IPS-20b (cell line): ENCODE data around the gene OR1F1.
"Not testable (repeated sequence)": the region's sequence is repeated elsewhere in the genome, so short reads cannot be mapped to it uniquely, and the experiment has no call there.

Experiments
- H3K27ac ChIP-seq: one replicate; pipeline ENCODE4 v1.5.1; 2013; ENCODE audit warnings: low read length
- H3K27me3 ChIP-seq: 2 replicates; pipeline ENCODE4 v1.6.1; 2013; ENCODE audit warnings: mild to moderate bottlenecking, low read length, inconsistent platforms; ENCODE audit not compliant: insufficient read depth
- H3K36me3 ChIP-seq: 2 replicates; pipeline ENCODE4 v1.6.1; 2013; ENCODE audit warnings: low read depth, mild to moderate bottlenecking, inconsistent platforms, low read length, moderate library complexity; ENCODE audit not compliant: insufficient read depth
- H3K4me1 ChIP-seq: 2 replicates; pipeline ENCODE4 v1.6.1; 2013; ENCODE audit warnings: mild to moderate bottlenecking, control low read depth, inconsistent platforms, low read length, moderate library complexity; ENCODE audit not compliant: insufficient read depth
- H3K4me3 ChIP-seq: 2 replicates; pipeline ENCODE4 v1.5.1; 2013; ENCODE audit warnings: mild to moderate bottlenecking, low read length, inconsistent platforms
- H3K9ac ChIP-seq: 2 replicates; pipeline ENCODE4 v1.6.1; 2013; ENCODE audit warnings: low read depth, mild to moderate bottlenecking, inconsistent platforms, low read length, moderate library complexity
- H3K9me3 ChIP-seq: 2 replicates; pipeline ENCODE4 v1.6.1; 2013; ENCODE audit warnings: mild to moderate bottlenecking, low read depth, low read length, inconsistent platforms; ENCODE audit not compliant: insufficient read depth

OR1F1 gene

DNA sequence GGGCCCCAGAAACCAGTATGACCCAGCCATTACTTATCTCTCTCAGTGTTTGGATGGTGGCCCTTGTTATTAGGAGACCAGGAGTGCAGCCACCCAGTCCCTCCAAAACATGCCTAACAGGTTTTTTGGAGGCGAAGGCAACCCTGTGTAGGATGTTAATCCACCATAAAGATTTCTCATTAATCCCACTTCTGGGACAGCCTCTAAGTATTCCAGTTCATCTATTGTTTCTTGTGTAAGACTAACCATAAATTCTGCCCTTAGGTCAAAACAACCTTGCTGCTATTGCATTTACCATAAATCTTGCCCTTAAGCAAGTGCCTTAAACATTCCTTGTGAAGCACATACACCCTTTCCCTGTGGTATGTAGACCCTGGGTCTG is 21.5 kb upstream of the OR1F1 start:
- H3K9me3 ChIP-seq: no peaks in the 10 kb centered on the region
- no peak overlapping the region for H3K4me3 ChIP-seq
- no peaks in the 10 kb centered on the region for H3K36me3 ChIP-seq
- H3K9ac ChIP-seq: no peak overlapping the region
- H3K4me1 ChIP-seq: no peaks in the 10 kb centered on the region
- H3K27ac ChIP-seq: no peak overlapping the region
- peaks cover 45% of the 10 kb centered on the region for H3K27me3 ChIP-seq

DNA sequence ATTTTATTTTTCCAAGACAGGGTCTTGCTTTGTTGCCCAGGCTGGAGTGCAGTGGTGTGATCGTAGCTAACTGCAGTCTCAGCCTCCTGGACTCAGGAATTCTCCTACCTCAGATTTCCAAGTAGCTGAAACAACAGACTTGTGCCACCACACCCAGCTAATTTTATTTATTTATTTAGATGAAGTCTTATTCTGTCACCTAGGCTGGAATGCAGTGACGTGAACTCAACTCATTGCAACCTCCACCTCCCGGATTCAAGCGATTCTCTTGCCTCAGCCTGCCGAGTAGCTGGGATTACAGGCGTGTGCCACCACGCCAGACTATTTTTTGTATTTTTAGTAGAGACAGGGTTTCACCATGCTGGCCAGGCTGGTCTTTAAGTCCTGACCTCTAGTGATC is 19.3 kb upstream of the OR1F1 start:
- not testable (repeated sequence) for H3K4me3 ChIP-seq, H3K9me3 ChIP-seq, H3K4me1 ChIP-seq, H3K27ac ChIP-seq, H3K9ac ChIP-seq, H3K36me3 ChIP-seq
- H3K27me3 ChIP-seq: peaks cover 61% of the 10 kb centered on the region

DNA sequence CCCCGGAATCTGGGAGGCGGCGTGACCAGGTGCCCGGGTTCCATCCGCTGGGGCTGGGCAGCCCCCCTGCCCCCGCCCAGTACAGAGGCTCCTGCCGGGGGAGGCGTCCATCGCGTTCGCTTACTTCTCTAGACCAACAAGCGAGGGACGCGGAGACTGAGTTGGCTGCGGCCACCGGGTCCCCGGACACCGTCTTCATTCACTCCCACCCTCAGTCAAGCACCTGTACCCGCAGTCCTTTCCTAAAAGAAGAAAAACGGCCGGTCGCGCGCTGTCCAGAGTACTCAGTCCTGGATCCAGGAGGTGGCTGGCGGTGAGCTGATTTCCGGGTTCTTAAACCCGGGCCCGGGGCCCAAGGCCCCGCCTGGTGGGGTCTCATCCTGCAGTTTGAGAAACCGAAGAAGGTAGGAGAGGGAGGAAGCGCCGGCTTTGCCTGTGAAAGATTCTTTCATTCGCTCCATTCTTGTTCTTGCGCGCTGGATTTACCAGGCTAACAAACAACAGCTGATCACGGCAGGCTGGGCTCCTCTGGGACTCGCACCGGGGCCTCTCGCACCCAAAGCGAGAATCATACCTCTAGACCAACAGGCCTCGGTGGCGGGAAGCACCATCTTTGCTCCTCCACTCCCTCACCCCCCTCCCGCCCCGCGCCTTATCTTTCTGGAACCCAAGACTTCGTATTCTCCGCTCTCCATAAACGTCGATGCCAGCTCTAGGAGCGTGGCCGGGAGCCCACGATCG is 17.4 kb upstream of the OR1F1 start:
- H3K27me3 ChIP-seq: peaks cover 72% of the 10 kb centered on the region

DNA sequence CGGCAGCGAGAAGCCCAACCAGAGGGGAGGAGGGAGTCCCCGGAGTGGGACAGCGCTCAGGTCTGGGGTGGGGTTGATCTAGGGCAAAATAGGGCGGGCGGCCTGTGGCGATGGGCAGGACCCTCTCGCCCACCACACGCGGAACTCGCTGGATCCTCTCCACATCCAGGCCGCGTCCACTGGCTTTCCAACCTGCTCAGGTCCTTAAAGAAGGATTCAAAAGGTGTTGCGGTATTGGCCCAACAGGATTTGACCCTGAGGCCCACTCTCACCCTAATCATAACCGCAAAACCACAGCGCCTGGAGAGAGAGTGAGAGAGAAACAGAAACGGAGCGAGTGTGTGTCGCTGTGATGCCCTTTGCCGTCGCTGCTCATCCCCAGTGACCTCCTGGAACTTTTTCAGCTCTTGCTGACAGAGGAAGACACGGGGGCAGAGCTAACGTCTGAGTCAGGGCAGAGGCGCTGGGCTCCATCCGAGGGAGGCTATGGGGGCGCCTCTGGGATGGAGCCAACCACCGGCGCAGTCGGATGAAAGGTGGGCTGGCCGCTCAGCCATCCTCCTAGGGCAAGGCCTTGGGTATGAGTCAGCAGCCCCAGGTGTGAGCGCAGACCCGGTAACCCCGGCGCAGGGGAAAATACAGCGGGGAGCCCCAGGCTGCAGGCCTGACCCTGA is 16.7 kb upstream of the OR1F1 start:
- no peaks in the 10 kb centered on the region for H3K9me3 ChIP-seq
- H3K27ac ChIP-seq: no peak overlapping the region
- H3K36me3 ChIP-seq: no peaks in the 10 kb centered on the region
- no peaks in the 10 kb centered on the region for H3K4me1 ChIP-seq
- peak overlapping the region; percentile 49; the same call in 1 of the 2 replicates for H3K9ac ChIP-seq
- peaks cover 79% of the 10 kb centered on the region for H3K27me3 ChIP-seq
- peak overlapping the region; percentile 68 for H3K4me3 ChIP-seq

More for the DNA sequence above, 17.4 kb upstream of the OR1F1 start:
- H3K27ac ChIP-seq: no peak overlapping the region
- no peaks in the 10 kb centered on the region for H3K4me1 ChIP-seq
- peak overlapping the region; percentile 68 for H3K4me3 ChIP-seq
- H3K9me3 ChIP-seq: no peaks in the 10 kb centered on the region
- no peaks in the 10 kb centered on the region for H3K36me3 ChIP-seq
- H3K9ac ChIP-seq: peak overlapping the region; percentile 49; the same call in 1 of the 2 replicates

DNA sequence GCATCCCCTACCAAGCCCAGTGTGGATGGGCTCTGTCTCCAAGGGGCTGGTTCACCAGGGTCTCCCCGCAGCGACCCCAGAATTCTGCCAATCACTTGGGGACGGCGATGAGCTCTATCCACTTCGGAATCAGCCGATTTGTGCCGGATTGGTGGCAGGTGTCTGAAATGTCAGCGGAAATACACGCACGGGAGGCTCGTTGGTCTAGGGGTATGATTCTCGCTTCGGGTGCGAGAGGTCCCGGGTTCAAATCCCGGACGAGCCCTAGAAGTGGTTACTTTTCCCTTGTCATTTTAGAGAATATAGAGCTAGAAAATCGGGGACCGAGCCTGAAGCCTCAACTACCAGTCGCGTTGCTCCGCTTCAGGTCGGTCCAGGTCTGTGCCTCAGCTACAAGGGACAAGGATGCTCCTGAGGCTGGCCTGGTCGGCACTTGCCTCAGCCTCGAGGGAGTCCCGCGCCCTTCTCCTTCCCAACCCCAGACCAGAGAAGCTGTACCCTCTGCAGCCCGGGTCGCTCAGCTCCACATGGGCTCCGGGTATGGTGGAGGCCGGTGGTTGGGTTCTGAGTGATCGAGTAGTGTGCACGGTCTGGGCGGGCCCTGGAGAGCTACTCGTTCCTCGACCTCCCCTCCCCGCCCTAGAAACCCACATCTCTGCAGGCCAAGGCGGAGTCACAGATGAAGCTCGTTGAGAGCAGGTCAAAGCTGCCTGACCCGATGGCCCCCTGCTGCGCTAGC is 16.0 kb upstream of the OR1F1 start:
- Histone ChIP-seq H3K9ac (peak overlapping the region; percentile 49; the same call in 1 of the 2 replicates), H3K36me3 (no peaks in the 10 kb centered on the region), H3K4me3 (peak overlapping the region; percentile 68), H3K27ac (no peak overlapping the region), H3K27me3 (peaks cover 82% of the 10 kb centered on the region), H3K9me3 (no peaks in the 10 kb centered on the region), H3K4me1 (no peaks in the 10 kb centered on the region)

DNA sequence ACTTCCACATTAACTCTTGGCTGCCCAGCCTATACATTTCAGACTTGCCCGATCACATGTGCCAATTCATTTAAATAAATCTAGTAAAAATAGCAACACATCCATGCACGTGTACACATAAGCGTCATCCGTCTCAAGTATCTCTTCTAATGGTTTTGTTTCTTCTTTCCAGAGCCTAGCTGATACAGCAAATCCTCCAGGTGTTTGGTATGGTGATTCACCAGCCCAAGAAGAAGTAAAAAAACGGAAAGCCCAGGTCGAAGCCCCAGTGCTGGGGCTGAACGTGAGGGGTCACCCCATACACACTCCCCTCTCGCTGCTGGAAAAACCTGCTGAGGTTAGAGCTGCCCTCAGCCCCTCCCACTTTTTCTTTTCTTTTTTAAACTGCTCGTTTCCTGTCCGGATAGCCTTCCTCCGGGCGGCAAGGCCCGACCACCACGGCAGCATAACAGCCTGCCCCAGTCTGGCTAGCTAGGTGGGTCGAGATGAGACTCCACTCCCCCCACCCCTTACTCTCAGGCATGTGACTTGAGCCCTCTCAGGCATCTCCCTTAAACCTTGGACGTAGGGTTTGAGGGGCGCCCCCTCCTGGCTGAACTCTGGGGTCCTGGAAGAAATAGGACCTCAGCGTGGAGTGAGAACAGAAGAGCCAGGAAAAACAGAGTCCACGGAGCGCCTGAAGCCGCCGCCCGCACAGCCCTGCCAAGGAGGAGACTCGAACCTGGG is 13.9 kb upstream of the OR1F1 start:
- Histone ChIP-seq H3K9me3 (no peaks in the 10 kb centered on the region), H3K27ac (no peak overlapping the region), H3K36me3 (no peaks in the 10 kb centered on the region), H3K27me3 (peaks cover 84% of the 10 kb centered on the region), H3K4me1 (no peaks in the 10 kb centered on the region), H3K4me3 (peak overlapping the region; percentile 54; the same call in 1 of the 2 replicates), H3K9ac (no peak overlapping the region)

DNA sequence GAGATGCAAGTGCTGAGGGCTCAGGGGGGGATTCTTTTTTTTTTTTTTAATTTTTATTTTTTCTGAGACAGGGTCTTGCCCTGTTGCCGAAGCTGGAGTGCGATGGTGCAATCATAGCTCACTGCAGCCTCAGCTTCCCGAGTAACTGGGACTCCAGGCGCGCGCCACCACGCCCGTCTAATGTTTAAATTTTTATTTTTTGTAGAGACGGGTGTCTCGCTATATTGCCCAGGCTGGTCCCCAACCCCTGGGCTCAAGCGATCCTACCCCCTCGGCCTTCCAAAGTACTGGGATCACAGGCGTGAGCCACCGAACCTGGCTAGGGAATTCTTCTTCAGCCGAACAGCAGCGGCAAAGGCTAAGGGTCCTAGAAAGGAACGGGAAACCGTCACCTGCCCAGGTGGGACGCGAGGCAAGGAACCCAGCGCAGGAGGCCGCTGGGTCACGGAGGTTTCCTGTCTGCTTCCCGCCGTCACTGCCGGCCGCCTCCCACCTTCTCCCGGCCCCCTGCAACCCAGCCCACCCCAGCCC is 13.3 kb upstream of the OR1F1 start:
- Histone ChIP-seq H3K9ac (no peak overlapping the region), H3K4me3 (peak overlapping the region; percentile 54; the same call in 1 of the 2 replicates), H3K27me3 (peaks cover 84% of the 10 kb centered on the region), H3K4me1 (no peaks in the 10 kb centered on the region), H3K36me3 (no peaks in the 10 kb centered on the region), H3K27ac (no peak overlapping the region), H3K9me3 (no peaks in the 10 kb centered on the region)

DNA sequence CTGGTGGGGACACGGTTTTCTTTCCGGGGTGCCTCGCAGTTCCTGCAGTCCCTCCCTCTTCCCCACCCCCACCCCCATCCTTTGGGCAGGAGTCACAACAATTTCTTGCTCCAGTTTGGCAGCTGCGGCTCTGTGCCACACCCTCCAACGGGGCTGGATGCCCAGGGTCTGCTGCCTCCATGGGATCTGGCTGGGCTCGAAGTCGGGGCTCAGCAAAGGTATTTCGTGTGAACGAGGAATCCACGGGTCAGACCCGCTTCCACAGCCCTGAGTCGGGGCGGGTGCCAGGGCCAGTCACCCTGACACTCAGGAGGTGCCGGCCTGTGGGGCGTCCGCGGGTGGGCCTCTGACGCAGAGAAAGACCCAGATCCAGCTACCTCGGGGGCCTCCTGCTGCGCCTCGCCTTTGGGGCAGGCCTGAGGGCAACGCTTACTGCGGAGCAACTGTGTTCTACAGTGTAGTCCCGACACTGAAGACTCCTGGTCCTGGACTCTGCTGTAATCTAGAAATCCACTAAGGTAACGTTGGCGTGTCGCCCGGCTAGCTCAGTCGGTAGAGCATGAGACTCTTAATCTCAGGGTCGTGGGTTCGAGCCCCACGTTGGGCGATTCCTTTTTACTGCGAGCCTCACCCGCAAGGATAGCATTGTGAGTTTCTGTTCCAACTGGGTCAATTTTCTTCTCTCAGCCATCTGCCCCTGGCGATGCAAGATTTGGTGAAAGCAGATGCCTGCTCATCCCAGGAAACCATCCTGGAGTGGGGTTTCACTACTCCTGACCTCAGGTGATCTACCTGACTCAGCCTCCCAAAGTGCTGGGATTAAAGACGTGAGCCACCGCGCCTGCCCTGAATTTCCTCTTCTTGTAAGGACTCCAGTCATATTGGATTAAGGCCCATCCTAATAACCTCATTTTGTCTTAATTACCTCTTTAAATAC is 12.6 kb upstream of the OR1F1 start:
- H3K36me3 ChIP-seq: no peaks in the 10 kb centered on the region
- H3K27ac ChIP-seq: no peak overlapping the region
- peak overlapping the region; percentile 54; the same call in 1 of the 2 replicates for H3K4me3 ChIP-seq
- H3K9me3 ChIP-seq: no peaks in the 10 kb centered on the region
- H3K9ac ChIP-seq: no peak overlapping the region
- no peaks in the 10 kb centered on the region for H3K4me1 ChIP-seq
- H3K27me3 ChIP-seq: peaks cover 84% of the 10 kb centered on the region

DNA sequence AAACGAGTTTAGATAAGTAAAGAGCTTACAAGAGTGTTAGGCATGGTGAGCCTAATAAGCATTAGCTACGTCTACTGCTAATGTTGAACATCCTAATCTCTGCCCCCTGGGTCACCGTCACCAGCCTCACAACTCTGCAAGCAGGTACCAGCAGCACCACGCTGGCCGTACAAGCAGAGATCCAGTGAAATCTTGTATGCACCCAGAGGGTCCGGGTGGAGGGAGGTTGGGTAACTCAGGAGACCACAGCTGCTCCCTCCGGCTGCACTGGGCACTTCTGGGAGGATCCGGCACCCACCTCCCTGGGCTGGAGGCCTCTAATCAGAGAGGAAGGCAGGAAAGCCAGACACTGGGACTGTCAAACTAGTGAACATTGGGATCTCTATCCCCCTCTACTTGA is 8.4 kb upstream of the OR1F1 start:
- H3K9ac ChIP-seq: no peak overlapping the region
- peaks cover 90% of the 10 kb centered on the region for H3K27me3 ChIP-seq
- H3K27ac ChIP-seq: no peak overlapping the region
- H3K4me3 ChIP-seq: no peak overlapping the region
- H3K36me3 ChIP-seq: no peaks in the 10 kb centered on the region
- H3K9me3 ChIP-seq: no peaks in the 10 kb centered on the region
- no peaks in the 10 kb centered on the region for H3K4me1 ChIP-seq

DNA sequence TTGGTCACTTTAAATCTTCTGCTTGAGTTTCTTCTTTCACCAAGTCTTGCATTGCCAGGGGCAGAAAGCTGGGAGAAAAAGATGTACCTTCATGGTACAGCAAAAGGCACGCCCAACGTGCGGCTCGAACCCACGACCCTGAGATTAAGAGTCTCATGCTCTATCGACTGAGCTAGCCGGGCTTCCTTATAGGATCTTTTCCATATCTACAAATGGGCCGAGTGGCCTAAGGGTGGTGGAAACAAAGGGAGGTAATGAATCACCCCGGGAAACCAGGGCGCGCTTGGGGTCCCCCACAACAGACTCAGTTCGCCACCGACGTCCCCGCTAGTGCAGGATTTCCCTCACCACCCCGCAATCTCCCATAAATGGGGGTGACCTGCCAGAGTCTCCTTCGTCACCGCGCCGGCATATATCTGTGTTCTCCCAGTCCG is 7.5 kb upstream of the OR1F1 start:
- H3K36me3 ChIP-seq: no peaks in the 10 kb centered on the region
- no peaks in the 10 kb centered on the region for H3K9me3 ChIP-seq
- H3K4me3 ChIP-seq: peak overlapping the region; percentile 77
- peaks cover 84% of the 10 kb centered on the region for H3K27me3 ChIP-seq
- no peaks in the 10 kb centered on the region for H3K4me1 ChIP-seq
- no peak overlapping the region for H3K27ac ChIP-seq
- peak overlapping the region; percentile 12; the same call in 1 of the 2 replicates for H3K9ac ChIP-seq
